ENCODE results near the gene DNAH1.

DNA sequence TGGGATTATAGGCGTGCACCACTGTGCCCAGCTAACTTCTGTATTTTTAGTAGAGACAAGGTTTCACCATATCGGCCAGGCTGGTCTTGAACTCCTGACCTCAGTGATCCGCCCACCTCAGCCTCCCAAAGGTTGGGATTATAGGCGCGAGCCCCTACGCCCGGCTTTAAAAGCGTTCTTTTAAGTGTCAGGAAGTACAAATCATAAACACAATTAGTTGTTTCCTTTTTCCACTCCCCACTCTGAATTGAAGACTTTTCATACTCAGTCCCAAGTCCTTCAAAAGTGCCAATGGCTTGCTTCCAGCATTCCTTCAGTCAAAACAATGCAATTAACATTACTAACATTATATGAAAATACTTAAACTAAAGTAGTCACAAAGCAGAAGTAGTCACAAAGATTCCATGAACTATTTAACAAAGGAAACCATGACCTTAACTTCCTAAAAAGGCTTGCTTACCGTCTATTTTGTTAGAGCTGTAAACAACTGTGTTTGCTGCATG, 45.8 kb upstream of the DNAH1 start:
- TF ChIP-seq, protein P1, sequence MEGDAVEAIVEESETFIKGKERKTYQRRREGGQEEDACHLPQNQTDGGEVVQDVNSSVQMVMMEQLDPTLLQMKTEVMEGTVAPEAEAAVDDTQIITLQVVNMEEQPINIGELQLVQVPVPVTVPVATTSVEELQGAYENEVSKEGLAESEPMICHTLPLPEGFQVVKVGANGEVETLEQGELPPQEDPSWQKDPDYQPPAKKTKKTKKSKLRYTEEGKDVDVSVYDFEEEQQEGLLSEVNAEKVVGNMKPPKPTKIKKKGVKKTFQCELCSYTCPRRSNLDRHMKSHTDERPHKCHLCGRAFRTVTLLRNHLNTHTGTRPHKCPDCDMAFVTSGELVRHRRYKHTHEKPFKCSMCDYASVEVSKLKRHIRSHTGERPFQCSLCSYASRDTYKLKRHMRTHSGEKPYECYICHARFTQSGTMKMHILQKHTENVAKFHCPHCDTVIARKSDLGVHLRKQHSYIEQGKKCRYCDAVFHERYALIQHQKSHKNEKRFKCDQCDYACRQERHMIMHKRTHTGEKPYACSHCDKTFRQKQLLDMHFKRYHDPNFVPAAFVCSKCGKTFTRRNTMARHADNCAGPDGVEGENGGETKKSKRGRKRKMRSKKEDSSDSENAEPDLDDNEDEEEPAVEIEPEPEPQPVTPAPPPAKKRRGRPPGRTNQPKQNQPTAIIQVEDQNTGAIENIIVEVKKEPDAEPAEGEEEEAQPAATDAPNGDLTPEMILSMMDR (IDR thresholded peaks at IDR 0.05), result no peak
- TF ChIP-seq EZH2 (IDR thresholded peaks at IDR 0.05; ENCODE audit: borderline replicate concordance, insufficient read depth, low read depth, low read length, poor library complexity, severe bottlenecking), result no peak
